Measurements from ENCODE around the gene CNOT3. TPM values are rescaled to one million over a fixed set of nuclear protein-coding genes. Genes with fewer than 3 reads are reported as not detected.
"Not testable (repeated sequence)": the region's sequence is repeated elsewhere in the genome, so short reads cannot be mapped to it uniquely, and the experiment has no call there.

The CNOT3 gene
- polyA plus RNA-seq, 4 donors = 24.4 to 37.4 (median 28.5) TPM

DNA sequence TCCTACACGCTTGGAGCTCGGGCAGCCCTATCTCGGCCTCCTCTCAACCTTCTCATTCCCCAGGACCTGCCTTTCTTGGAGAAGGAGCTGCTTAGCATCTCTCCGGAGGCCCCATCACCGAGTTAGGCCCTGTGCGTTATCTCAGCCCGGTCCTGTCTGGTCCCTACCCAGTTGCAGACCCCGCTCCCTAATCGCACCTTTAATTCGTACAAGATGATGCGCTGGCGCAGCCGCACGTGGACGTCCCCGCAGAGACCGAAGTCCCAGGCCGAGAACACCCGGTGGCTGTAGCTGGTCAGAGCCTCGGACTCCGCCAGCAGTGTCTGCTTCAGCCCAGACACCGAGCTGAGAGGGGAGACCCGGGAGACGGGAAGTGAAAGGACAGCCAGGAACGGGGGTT lies 27.7 kb downstream of the CNOT3 start:
- Histone ChIP-seq H3K27ac (ENCODE audit: low read depth in 1 of 3, low read length in 2 of 3) (no peak overlapping the region), H3K27me3 (ENCODE audit: control insufficient read depth in 3 of 3, insufficient read depth in 3 of 3, low read length in 3 of 3) (no peaks in the 10 kb centered on the region), H3K9me3 (ENCODE audit: control insufficient read depth in 2 of 2, insufficient read depth in 1 of 2, low read depth in 1 of 2, low read length in 1 of 2) (no peaks in the 10 kb centered on the region), H3K36me3 (ENCODE audit: control insufficient read depth in 3 of 3, insufficient read depth in 2 of 3, low read depth in 1 of 3, low read length in 3 of 3) (peaks cover 0 to 25% (median 0%) of the 10 kb centered on the region in 3 donors), H3K4me3 (ENCODE audit: low read depth in 1 of 3, low read length in 3 of 3) (no peak overlapping the region), H3K4me1 (ENCODE audit: control insufficient read depth in 3 of 3, insufficient read depth in 2 of 3, low read depth in 1 of 3, low read length in 2 of 3) (peaks cover 2 to 45% (median 14%) of the 10 kb centered on the region in 3 donors)
- WGBS, 3 donors = 45 to 87% (median 55%) methylated on average over 25 of the region's 25 CpGs
- FAIRE-seq = no peak
- DNase-seq = no peak

GRCh38 chr19:54168174-54168917 lies 30.8 kb downstream of the CNOT3 start:
- Histone ChIP-seq H3K9me3 (ENCODE audit: control insufficient read depth in 2 of 2, insufficient read depth in 1 of 2, low read depth in 1 of 2, low read length in 1 of 2) (no peaks in the 10 kb centered on the region), H3K4me1 (ENCODE audit: control insufficient read depth in 3 of 3, insufficient read depth in 2 of 3, low read depth in 1 of 3, low read length in 2 of 3) (peaks cover 0 to 24% (median 2%) of the 10 kb centered on the region in 3 donors), H3K27ac (ENCODE audit: low read depth in 1 of 3, low read length in 2 of 3) (no peak overlapping the region), H3K27me3 (ENCODE audit: control insufficient read depth in 3 of 3, insufficient read depth in 3 of 3, low read length in 3 of 3) (no peaks in the 10 kb centered on the region), H3K36me3 (ENCODE audit: control insufficient read depth in 3 of 3, insufficient read depth in 2 of 3, low read depth in 1 of 3, low read length in 3 of 3) (peaks cover 0 to 36% (median 0%) of the 10 kb centered on the region in 3 donors), H3K4me3 (ENCODE audit: low read depth in 1 of 3, low read length in 3 of 3) (no peak overlapping the region)
- peak; percentile 87 to 95 for DNase-seq
- WGBS, 3 donors = 27 to 30% (median 28%) methylated on average over 25 of the region's 25 CpGs
- FAIRE-seq = no peak

DNA sequence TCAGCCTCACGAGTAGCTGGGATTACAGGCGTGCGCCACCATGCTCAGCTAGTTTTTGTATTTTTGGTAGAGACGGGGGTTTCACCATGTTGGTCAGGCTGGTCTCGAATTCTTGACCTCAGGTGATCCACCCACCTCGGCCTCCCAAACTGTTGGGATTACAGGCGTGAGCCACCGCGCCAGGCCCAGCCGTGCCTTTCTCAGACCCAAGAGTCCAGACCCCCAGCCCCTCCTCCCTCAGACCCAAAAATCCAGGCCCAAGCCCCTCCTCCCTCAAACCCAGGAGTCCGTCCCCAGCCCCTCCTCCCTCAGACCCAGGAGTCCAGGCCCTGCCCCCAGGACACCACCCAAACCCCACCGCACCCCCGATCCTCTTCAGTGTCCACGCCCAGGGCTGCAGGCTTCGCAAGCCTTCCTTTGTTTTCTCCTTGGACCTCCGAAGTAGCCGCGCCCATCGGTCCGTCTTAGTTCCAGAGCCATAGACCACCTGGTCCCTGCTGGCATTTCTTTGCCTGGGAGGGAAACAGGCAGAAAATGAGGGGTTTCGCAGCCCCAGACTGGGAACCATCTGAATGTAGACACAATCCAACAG lies 31.7 kb downstream of the CNOT3 start:
- Histone ChIP-seq H3K4me3 (ENCODE audit: low read depth in 1 of 3, low read length in 3 of 3) (no peak overlapping the region), H3K27me3 (ENCODE audit: control insufficient read depth in 3 of 3, insufficient read depth in 3 of 3, low read length in 3 of 3) (no peaks in the 10 kb centered on the region), H3K36me3 (ENCODE audit: control insufficient read depth in 3 of 3, insufficient read depth in 2 of 3, low read depth in 1 of 3, low read length in 3 of 3) (peaks cover 0 to 38% (median 0%) of the 10 kb centered on the region in 3 donors), H3K4me1 (ENCODE audit: control insufficient read depth in 3 of 3, insufficient read depth in 2 of 3, low read depth in 1 of 3, low read length in 2 of 3) (peaks cover 0 to 22% (median 2%) of the 10 kb centered on the region in 3 donors), H3K27ac (ENCODE audit: low read depth in 1 of 3, low read length in 2 of 3) (no peak overlapping the region), H3K9me3 (ENCODE audit: control insufficient read depth in 2 of 2, insufficient read depth in 1 of 2, low read depth in 1 of 2, low read length in 1 of 2) (no peaks in the 10 kb centered on the region)
- FAIRE-seq = no peak
- WGBS, 3 donors = 86 to 89% (median 87%) methylated on average over 21 of the region's 21 CpGs
- DNase-seq = no peak

DNA sequence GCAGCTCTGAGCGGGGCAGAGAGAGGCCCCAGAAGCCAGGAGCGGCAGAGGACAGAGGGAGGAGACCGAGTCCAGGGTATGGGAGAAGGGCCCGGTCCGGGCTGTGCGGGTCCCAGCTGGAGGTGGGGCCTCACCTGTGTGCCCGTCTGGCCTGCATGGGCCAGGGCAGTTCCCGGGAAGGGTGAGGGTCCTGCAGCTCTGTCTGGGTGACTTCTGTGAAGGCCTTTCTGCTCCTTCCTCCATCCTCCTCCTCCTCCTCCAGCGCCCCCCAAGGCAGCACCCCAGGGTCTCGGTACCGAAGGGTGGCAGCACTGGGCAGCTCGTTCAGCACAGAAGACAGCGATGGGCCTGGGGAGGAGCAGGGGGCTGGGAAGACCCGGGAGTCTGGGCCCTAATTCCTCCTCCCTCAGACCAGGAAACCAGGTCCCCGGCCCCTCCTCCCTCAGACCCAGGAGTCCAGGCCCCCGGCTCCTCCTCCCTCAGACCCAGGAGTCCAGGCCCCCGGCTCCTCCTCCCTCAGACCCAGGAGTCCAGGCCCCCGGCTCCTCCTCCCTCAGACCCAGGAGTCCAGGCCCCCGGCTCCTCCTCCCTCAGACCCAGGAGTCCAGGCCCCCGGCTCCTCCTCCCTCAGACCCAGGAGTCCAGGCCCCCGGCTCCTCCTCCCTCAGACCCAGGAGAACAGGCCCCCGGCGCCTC lies 34.3 kb downstream of the CNOT3 start:
- H3K36me3 ChIP-seq (ENCODE audit: control insufficient read depth in 3 of 3, insufficient read depth in 2 of 3, low read depth in 1 of 3, low read length in 3 of 3) = peaks cover 0 to 48% (median 0%) of the 10 kb centered on the region in 3 donors
- peak overlapping the region in 1 of 3 donors; percentile 84 for H3K27ac ChIP-seq (ENCODE audit: low read depth in 1 of 3, low read length in 2 of 3)
- H3K27me3 ChIP-seq (ENCODE audit: control insufficient read depth in 3 of 3, insufficient read depth in 3 of 3, low read length in 3 of 3); FAIRE-seq; H3K4me1 ChIP-seq (ENCODE audit: control insufficient read depth in 3 of 3, insufficient read depth in 2 of 3, low read depth in 1 of 3, low read length in 2 of 3); H3K9me3 ChIP-seq (ENCODE audit: control insufficient read depth in 2 of 2, insufficient read depth in 1 of 2, low read depth in 1 of 2, low read length in 1 of 2); DNase-seq: not testable (repeated sequence)
- WGBS, 3 donors = 52 to 71% (median 64%) methylated on average over 9 to 20 of the region's 23 CpGs
- peak overlapping the region in 2 of 3 donors; percentile 55 to 58 for H3K4me3 ChIP-seq (ENCODE audit: low read depth in 1 of 3, low read length in 3 of 3)

DNA sequence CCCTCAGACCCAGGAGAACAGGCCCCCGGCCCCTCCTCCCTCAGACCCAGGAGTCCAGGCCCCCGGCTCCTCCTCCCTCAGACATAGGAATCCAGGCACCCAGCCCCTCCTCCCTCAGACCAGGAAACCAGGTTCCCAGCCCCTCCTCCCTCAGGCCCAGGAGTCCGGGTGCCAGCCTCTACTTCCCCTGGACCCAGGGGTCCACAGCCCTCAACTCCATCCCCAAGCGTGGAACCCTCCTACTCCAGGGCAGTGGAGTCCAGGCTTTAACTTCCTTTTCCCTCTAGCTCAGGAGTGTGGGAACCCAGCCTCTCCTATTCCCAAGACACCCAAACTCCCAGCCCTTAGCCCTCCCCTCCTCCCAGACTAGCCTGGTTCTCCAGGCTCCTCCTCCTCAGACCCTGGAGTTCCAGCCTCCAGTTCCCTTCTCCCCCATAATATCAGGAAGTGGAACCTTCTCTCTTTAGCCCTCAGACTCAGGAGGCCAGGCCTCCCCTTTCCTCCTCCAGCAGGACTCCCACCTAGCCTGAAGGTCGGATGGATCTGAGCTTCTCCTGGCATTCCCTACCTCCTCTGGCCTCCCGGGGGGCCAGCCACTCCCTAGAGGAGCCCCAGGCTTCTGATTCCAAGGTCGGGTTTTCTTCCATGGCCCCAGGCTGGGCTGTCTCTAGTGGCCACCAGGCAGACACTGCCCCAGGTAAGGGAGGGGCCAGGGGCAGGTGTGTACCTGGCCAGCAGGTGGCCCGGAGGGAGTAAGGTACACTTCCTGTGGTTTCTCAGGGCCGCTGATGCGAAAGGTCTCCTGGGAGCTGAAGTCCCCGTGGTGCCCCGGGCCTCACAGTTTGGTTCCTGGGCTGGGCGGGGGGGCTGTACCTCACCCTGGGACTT lies 35.2 kb downstream of the CNOT3 start, which contains the start of gene TMC4:
Gene TMC4, minus strand, starts transcription at position 690 of the 888 bp plus-strand sequence. Its CDS starts 43 bp downstream, at position 647.
- peaks cover 0 to 52% (median 0%) of the 10 kb centered on the region in 3 donors for H3K36me3 ChIP-seq (ENCODE audit: control insufficient read depth in 3 of 3, insufficient read depth in 2 of 3, low read depth in 1 of 3, low read length in 3 of 3)
- FAIRE-seq = no peak
- H3K27me3 ChIP-seq (ENCODE audit: control insufficient read depth in 3 of 3, insufficient read depth in 3 of 3, low read length in 3 of 3) = no peaks in the 10 kb centered on the region
- DNase-seq = peak; percentile 90 to 94
- WGBS, 3 donors = 1 to 13% (median 10%) methylated on average over 12 to 13 of the region's 13 CpGs
- H3K27ac ChIP-seq (ENCODE audit: low read depth in 1 of 3, low read length in 2 of 3) = peak within 1 kb of the TSS; percentile 68 to 85 (median 84)
- no peaks in the 10 kb centered on the region for H3K9me3 ChIP-seq (ENCODE audit: control insufficient read depth in 2 of 2, insufficient read depth in 1 of 2, low read depth in 1 of 2, low read length in 1 of 2)
- peak within 1 kb of the TSS in 2 of 3 donors; percentile 55 to 58 for H3K4me3 ChIP-seq (ENCODE audit: low read depth in 1 of 3, low read length in 3 of 3)
- peaks cover 0 to 9% (median 0%) of the 10 kb centered on the region in 3 donors for H3K4me1 ChIP-seq (ENCODE audit: control insufficient read depth in 3 of 3, insufficient read depth in 2 of 3, low read depth in 1 of 3, low read length in 2 of 3)

DNA sequence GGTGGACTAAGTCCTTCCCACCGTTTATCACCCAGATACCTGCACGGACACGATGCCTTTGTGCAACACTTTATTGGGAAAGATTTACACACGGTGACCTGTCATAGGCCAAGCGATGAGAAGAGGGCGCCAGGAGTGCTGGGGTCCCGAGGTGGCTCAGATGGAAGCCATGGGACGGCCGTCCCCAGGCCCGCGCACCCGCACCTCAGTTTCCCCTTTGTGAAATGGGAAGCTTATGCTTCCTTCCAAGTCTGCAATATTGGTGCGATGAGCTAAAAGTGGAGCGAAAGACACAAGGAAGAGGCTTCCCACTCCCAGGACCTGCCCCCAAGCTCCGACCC lies 35.8 kb downstream of the CNOT3 start:
- peaks cover 0 to 52% (median under 1%) of the 10 kb centered on the region in 3 donors for H3K36me3 ChIP-seq (ENCODE audit: control insufficient read depth in 3 of 3, insufficient read depth in 2 of 3, low read depth in 1 of 3, low read length in 3 of 3)
- FAIRE-seq (no peak), DNase-seq (no peak)
- peak overlapping the region in 1 of 3 donors; percentile 58 for H3K4me3 ChIP-seq (ENCODE audit: low read depth in 1 of 3, low read length in 3 of 3)
- WGBS, 3 donors = 33 to 42% (median 40%) methylated on average over 15 of the region's 15 CpGs
- H3K27ac ChIP-seq (ENCODE audit: low read depth in 1 of 3, low read length in 2 of 3) = peak overlapping the region in 1 of 3 donors; percentile 27
- H3K9me3 ChIP-seq (ENCODE audit: control insufficient read depth in 2 of 2, insufficient read depth in 1 of 2, low read depth in 1 of 2, low read length in 1 of 2) = no peaks in the 10 kb centered on the region
- H3K4me1 ChIP-seq (ENCODE audit: control insufficient read depth in 3 of 3, insufficient read depth in 2 of 3, low read depth in 1 of 3, low read length in 2 of 3) = peaks cover 0 to 7% (median 0%) of the 10 kb centered on the region in 3 donors
- no peaks in the 10 kb centered on the region for H3K27me3 ChIP-seq (ENCODE audit: control insufficient read depth in 3 of 3, insufficient read depth in 3 of 3, low read length in 3 of 3)

- Histone ChIP-seq H3K4me1 (ENCODE audit: control insufficient read depth in 3 of 3, insufficient read depth in 2 of 3, low read depth in 1 of 3, low read length in 2 of 3) (peaks cover 0 to 5% (median 0%) of the 10 kb centered on the region in 3 donors), H3K36me3 (ENCODE audit: control insufficient read depth in 3 of 3, insufficient read depth in 2 of 3, low read depth in 1 of 3, low read length in 3 of 3) (peaks cover 0 to 60% (median 3%) of the 10 kb centered on the region in 3 donors), H3K4me3 (ENCODE audit: low read depth in 1 of 3, low read length in 3 of 3) (no peak overlapping the region), H3K9me3 (ENCODE audit: control insufficient read depth in 2 of 2, insufficient read depth in 1 of 2, low read depth in 1 of 2, low read length in 1 of 2) (no peaks in the 10 kb centered on the region), H3K27ac (ENCODE audit: low read depth in 1 of 3, low read length in 2 of 3) (no peak overlapping the region), H3K27me3 (ENCODE audit: control insufficient read depth in 3 of 3, insufficient read depth in 3 of 3, low read length in 3 of 3) (no peaks in the 10 kb centered on the region)
- WGBS, 3 donors = 82 to 88% (median 83%) methylated on average over 19 to 25 of the region's 25 CpGs
- no peak for FAIRE-seq
- no peak for DNase-seq
These were observed 36.6 kb downstream of the CNOT3 start for GRCh38 chr19:54173951-54174834.

Data from small intestine (tissue), 7 donors.